Esophagus squamous epithelium (tissue), 5 donors: Measurements from ENCODE around the gene MCRS1. TPM values are rescaled to one million over a fixed set of nuclear protein-coding genes. Genes with fewer than 3 reads are reported as not detected.
A peak's percentile ranks its signal among the peaks of the same experiment; 100 is the strongest.
"Not testable (repeated sequence)": the region's sequence is repeated elsewhere in the genome, so short reads cannot be mapped to it uniquely, and the experiment has no call there.

ENCODE experiments used
- DNase-seq: peaks from one replicate; lab custom pipeline; 2025; lab: John Stamatoyannopoulos, UW
- H3K27ac ChIP-seq, 4 donors: fragments of 200-600 bp; sonication (generic); one replicate each; pipeline ENCODE4 v1.5.1; 2016 to 2019; ENCODE audit warnings: mild to moderate bottlenecking in 1 of 4
- H3K27me3 ChIP-seq, 4 donors: fragments of 200-600 bp; sonication (generic); 1 replicate in 3 of 4; 2 replicates in 1 of 4; pipeline versions ENCODE4 v1.5.1 to v1.6.0; 2017 to 2021; ENCODE audit warnings: antibody characterized with exemption in 1 of 4
- H3K36me3 ChIP-seq, 3 donors: fragments of 200-600 bp; sonication (generic); one replicate each; pipeline ENCODE4 v1.5.1; 2016 to 2019
- H3K4me1 ChIP-seq, 3 donors: fragments of 200-600 bp; sonication (generic); one replicate each; pipeline ENCODE4 v1.5.1; 2017 to 2019
- H3K4me3 ChIP-seq, 4 donors: fragments of 200-600 bp; sonication (generic); 1 replicate in 3 of 4; 2 replicates in 1 of 4; pipeline ENCODE4 v1.5.1; 2016 to 2019; ENCODE audit warnings: mild to moderate bottlenecking in 2 of 4, moderate library complexity in 1 of 4
- H3K9me3 ChIP-seq, 3 donors: fragments of 200-600 bp; sonication (generic); one replicate each; pipeline ENCODE4 v1.5.1; 2016 to 2019
- POLR2A ChIP-seq, 4 donors: fragments of 450-650 bp; IDR thresholded peaks; one replicate each; pipeline ENCODE4 v1.6.1; 2017; ENCODE audit warnings: antibody characterized with exemption in 4 of 4, mild to moderate bottlenecking in 4 of 4, moderate library complexity in 3 of 4
- WGBS, 2 donors: methylation state at CpG; one replicate each; pipeline ENCODE4 v1.1.5; 2018; 5-methylcytosine and 5-hydroxymethylcytosine counted together
- intact Hi-C: fragments of 100-400 bp; cut with DNase I; formaldehyde crosslinking; loops from one replicate; pipeline ENCODE4 v1.15.0; 2022
- total RNA-seq, 4 donors: library from RNA; depleted of rRNA; stranded (reverse); fragments of >200 nt; gene quantifications; one replicate each; pipeline ENCODE4 v1.1.0, GENCODE V29; 2016
- TF ChIP-seq, protein P1 (sequence below), 6 experiments: fragments of 450-650 bp in 4 of 6; fragments of 200-600 bp in 2 of 6; sonication (generic) in 2 of 6; IDR thresholded peaks; one replicate each; pipeline ENCODE4 v1.5.1; 2016 to 2019; ENCODE audit warnings: antibody characterized with exemption in 6 of 6, mild to moderate bottlenecking in 4 of 6, moderate library complexity in 4 of 6
- donor health status: DM: yes; HTN: yes; CAD: no.

The MCRS1 gene
- total RNA-seq, 4 donors from 2014 or later = 38.8 to 54.2 (median 45.0) TPM

DNA sequence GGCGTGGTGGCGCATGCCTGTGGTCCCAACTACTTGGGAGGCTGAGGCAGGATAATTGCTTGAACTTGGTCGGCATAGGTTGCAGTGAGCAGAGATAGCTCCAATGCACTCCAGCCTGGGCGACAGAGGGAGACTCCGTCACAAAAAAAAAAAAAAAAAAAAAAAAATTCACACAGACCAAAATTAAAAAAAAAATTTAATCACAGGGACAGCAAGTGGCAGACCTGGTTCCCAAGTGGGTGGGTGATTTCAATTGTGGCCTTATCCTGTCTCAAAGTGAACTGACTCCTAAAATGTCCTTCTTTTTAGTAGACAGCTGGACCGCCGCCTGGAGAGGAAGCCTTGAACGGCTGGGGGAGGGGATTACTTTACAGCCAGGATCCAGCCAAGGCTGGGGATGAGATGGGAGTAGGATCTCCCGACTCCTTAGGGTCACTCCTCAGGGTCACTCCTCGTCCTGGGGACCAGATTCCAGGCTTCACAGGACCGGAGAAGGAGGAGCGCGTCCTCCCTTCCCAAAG, 30.7 kb downstream of the MCRS1 start:
- Histone ChIP-seq H3K27ac (no peak overlapping the region), H3K9me3 (no peaks in the 10 kb centered on the region), H3K4me1 (peaks cover 14 to 36% (median 24%) of the 10 kb centered on the region in 3 donors), H3K4me3 (peak overlapping the region in 3 of 4 donors; percentile 56 to 75 (median 59)), H3K27me3 (peaks cover 5 to 63% (median 11%) of the 10 kb centered on the region in 4 donors), H3K36me3 (no peaks in the 10 kb centered on the region)
- TF ChIP-seq, protein P1, sequence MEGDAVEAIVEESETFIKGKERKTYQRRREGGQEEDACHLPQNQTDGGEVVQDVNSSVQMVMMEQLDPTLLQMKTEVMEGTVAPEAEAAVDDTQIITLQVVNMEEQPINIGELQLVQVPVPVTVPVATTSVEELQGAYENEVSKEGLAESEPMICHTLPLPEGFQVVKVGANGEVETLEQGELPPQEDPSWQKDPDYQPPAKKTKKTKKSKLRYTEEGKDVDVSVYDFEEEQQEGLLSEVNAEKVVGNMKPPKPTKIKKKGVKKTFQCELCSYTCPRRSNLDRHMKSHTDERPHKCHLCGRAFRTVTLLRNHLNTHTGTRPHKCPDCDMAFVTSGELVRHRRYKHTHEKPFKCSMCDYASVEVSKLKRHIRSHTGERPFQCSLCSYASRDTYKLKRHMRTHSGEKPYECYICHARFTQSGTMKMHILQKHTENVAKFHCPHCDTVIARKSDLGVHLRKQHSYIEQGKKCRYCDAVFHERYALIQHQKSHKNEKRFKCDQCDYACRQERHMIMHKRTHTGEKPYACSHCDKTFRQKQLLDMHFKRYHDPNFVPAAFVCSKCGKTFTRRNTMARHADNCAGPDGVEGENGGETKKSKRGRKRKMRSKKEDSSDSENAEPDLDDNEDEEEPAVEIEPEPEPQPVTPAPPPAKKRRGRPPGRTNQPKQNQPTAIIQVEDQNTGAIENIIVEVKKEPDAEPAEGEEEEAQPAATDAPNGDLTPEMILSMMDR (IDR thresholded peaks at IDR 0.05) = no peak
- TF ChIP-seq POLR2A (IDR thresholded peaks at IDR 0.05) = no peak
- DNase-seq = no peak
- 13 to 35% methylated on average over 7 to 11 of the region's 13 CpGs for WGBS, 2 donors
- intact Hi-C loops = no loop called here

- DNase-seq = no peak
- intact Hi-C loops = no loop called here
- 45 to 54% methylated on average over 3 of the region's 3 CpGs for WGBS, 2 donors
- Histone ChIP-seq H3K36me3 (no peaks in the 10 kb centered on the region), H3K4me3 (no peak overlapping the region), H3K9me3 (no peaks in the 10 kb centered on the region), H3K4me1 (peaks cover 14 to 36% (median 24%) of the 10 kb centered on the region in 3 donors), H3K27me3 (peaks cover 5 to 63% (median 11%) of the 10 kb centered on the region in 4 donors), H3K27ac (no peak overlapping the region)
- TF ChIP-seq, protein P1 (IDR thresholded peaks at IDR 0.05) = no peak
- no peak for TF ChIP-seq POLR2A (IDR thresholded peaks at IDR 0.05)
These were observed 31.3 kb downstream of the MCRS1 start for GRCh38 chr12:49536526-49537071.

DNA sequence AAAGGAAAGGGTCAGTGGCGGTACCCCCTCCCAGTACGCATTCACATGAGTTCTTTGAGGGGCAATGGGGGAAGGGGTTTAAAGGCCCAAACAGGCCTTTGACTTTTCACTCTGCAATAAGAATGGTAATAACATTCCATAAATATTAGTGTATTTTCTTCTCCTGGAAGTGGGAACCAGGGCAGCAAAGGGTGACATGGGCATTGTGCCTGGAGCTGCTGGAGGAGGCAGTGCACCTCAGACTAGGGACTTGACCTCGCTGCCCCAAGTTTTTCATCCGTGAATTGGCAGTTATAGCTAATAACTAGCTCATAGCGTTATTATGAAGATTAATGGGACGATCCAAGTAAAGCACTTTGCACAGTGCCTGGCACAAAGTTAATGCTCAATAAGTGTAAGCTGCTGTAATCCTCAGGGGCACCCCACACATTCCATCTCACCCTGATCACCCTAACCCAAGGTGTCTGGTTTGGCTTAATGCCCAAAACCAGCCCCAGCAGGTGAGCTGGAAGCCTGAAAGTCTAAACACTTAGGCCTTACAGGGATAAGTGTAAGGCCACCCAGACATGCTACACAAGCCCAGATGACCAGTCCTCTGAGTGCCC, 31.9 kb downstream of the MCRS1 start:
- DNase-seq = no peak
- 67 to 80% methylated on average over 6 of the region's 6 CpGs for WGBS, 2 donors
- Histone ChIP-seq H3K4me3 (no peak overlapping the region), H3K27me3 (peaks cover 5 to 60% (median 11%) of the 10 kb centered on the region in 4 donors), H3K4me1 (peaks cover 14 to 36% (median 24%) of the 10 kb centered on the region in 3 donors), H3K36me3 (no peaks in the 10 kb centered on the region), H3K27ac (no peak overlapping the region), H3K9me3 (no peaks in the 10 kb centered on the region)
- TF ChIP-seq, protein P1 (IDR thresholded peaks at IDR 0.05) = no peak
- intact Hi-C loops = no loop called here

DNA sequence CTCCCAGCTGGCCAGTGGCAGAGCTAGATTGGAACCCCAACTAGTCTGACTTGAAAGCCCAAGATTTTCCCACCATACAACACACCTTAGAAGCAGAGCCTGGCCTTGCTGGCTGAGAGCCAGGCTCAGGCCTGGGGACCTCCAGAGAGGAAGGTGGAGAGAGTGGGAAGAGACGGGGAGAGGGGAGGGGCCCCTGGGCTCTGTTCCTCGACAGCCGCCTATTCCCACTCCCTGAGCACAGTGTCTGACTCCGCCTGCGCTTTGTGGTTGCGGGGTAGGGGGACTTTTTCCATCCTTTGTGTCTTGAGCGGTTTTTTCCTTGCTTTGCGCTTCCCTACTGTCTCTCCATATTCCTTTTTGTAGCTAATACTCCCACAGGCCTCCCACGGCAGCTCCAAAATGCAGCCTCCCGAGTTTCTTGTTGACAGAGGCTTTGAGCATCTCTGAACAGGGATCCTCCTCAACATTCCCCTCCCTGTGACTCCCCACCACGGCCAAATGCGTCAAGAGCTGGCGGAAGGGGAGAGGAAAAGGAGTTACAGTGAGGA, 33.1 kb downstream of the MCRS1 start:
- Histone ChIP-seq H3K4me3 (no peak overlapping the region), H3K27me3 (peaks cover 5 to 48% (median 9%) of the 10 kb centered on the region in 4 donors), H3K27ac (no peak overlapping the region), H3K4me1 (peaks cover 14 to 27% (median 24%) of the 10 kb centered on the region in 3 donors), H3K9me3 (no peaks in the 10 kb centered on the region), H3K36me3 (no peaks in the 10 kb centered on the region)
- TF ChIP-seq POLR2A (IDR thresholded peaks at IDR 0.05) = no peak
- TF ChIP-seq, protein P1 (IDR thresholded peaks at IDR 0.05) = no peak
- DNase-seq = no peak
- 73 to 75% methylated on average over 13 of the region's 13 CpGs for WGBS, 2 donors
- intact Hi-C loops = no loop called here

GRCh38 chr12:49534122-49534521, 33.8 kb downstream of the MCRS1 start:
- H3K36me3 ChIP-seq, intact Hi-C loops, H3K27ac ChIP-seq, H3K4me3 ChIP-seq, DNase-seq, H3K9me3 ChIP-seq: not testable (repeated sequence)
- Histone ChIP-seq H3K4me1 (peaks cover 10 to 20% (median 18%) of the 10 kb centered on the region in 3 donors), H3K27me3 (peaks cover 0 to 41% (median 2%) of the 10 kb centered on the region in 4 donors)
- WGBS, 2 donors = 84 to 90% methylated on average over 5 of the region's 5 CpGs
